ENCODE measurements around the gene PBX2.

GRCh38 chr6:32198345-32198696, 8.3 kb upstream of the PBX2 start:
- TF ChIP-seq, protein P1, sequence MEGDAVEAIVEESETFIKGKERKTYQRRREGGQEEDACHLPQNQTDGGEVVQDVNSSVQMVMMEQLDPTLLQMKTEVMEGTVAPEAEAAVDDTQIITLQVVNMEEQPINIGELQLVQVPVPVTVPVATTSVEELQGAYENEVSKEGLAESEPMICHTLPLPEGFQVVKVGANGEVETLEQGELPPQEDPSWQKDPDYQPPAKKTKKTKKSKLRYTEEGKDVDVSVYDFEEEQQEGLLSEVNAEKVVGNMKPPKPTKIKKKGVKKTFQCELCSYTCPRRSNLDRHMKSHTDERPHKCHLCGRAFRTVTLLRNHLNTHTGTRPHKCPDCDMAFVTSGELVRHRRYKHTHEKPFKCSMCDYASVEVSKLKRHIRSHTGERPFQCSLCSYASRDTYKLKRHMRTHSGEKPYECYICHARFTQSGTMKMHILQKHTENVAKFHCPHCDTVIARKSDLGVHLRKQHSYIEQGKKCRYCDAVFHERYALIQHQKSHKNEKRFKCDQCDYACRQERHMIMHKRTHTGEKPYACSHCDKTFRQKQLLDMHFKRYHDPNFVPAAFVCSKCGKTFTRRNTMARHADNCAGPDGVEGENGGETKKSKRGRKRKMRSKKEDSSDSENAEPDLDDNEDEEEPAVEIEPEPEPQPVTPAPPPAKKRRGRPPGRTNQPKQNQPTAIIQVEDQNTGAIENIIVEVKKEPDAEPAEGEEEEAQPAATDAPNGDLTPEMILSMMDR (IDR thresholded peaks at IDR 0.05; ENCODE audit: borderline replicate concordance, extremely low read depth, low read length, poor library complexity, severe bottlenecking), result no peak
- TF ChIP-seq EZH2 (IDR thresholded peaks at IDR 0.05; ENCODE audit: borderline replicate concordance, low read depth, low read length, severe bottlenecking), result no peak

Measured in DND-41 (cell line).